Motor neuron (in vitro differentiated cells): ENCODE measurements around the gene CD276. TPM values are rescaled to one million over a fixed set of nuclear protein-coding genes. Genes with fewer than 3 reads are reported as not detected.

Source experiments
- ATAC-seq, 8 experiments: fragments of 200-7000 bp; cut with Tn5 transposase; replicated peaks in 6 of 8; 2 replicates each; pipeline ENCODE4 v1.8.0; 2021; ENCODE audit warnings: mild to moderate bottlenecking in 8 of 8, moderate library complexity in 8 of 8
- H3K27ac ChIP-seq, 2 donors: fragments of 250-450 bp; sonication (Bioruptor Pico); 2 replicates each; pipeline ENCODE4 v1.9.0; 2021; ENCODE audit warnings: antibody characterized with exemption in 2 of 2, mild to moderate bottlenecking in 2 of 2, moderate library complexity in 1 of 2
- H3K4me1 ChIP-seq, 2 donors: fragments of 250-450 bp; sonication (Bioruptor Pico); replicated peaks in 1 of 2; 2 replicates each; pipeline ENCODE4 v1.6.1; 2021; ENCODE audit warnings: antibody characterized with exemption in 2 of 2, mild to moderate bottlenecking in 2 of 2, moderate library complexity in 1 of 2
- H3K4me3 ChIP-seq, 5 donors: fragments of 250-450 bp; sonication (Bioruptor Pico); 2 replicates each; pipeline ENCODE4 v1.9.0; 2021; ENCODE audit warnings: antibody characterized with exemption in 5 of 5, mild to moderate bottlenecking in 5 of 5, moderate library complexity in 4 of 5
- WGBS, 10 experiments: fragments of 450-650 bp; shearing (Covaris generic); methylation state at CpG; one replicate each; pipeline ENCODE4 v1.0.0; 2022; 5-methylcytosine and 5-hydroxymethylcytosine counted together
- in situ Hi-C, 9 experiments: fragments of 400-800 bp; cut with MboI; loops; one replicate each; pipeline ENCODE4 v1.15.0; 2021; ENCODE audit warnings: low sequenced_read_pairs in 9 of 9, low pct_unique_long_range_greater_than_20kb in 2 of 9; ENCODE audit not compliant: unreplicated experiment in 9 of 9
- total RNA-seq, 8 experiments: library from RNA; unstranded; fragments of 300-600 nt; gene quantifications; 2 replicates each; pipeline versions ENCODE4 v1.2.3 to v1.2.4, GENCODE V29; 2022

The CD276 gene
- total RNA-seq, 8 experiments from 2014 or later: 28.0 to 105 (median 47.3) TPM

GRCh38 chr15:73760330-73761329 lies 76.4 kb downstream of the CD276 start:
- ATAC-seq: peak in 2 of 8 experiments; percentile 16 to 28
- no peak overlapping the region for H3K4me3 ChIP-seq
- H3K4me1 ChIP-seq: peaks cover 0 to 4% of the 10 kb centered on the region in 2 donors
- in situ Hi-C loops: no loop called here
- WGBS, 10 experiments: 0 to 89% (median 56%) methylated on average over 3 to 9 of the region's 11 CpGs
- no peak overlapping the region for H3K27ac ChIP-seq

GRCh38 chr15:73763931-73764330 lies 79.7 kb downstream of the CD276 start:
- in situ Hi-C loops: no loop called here
- no peak overlapping the region for H3K27ac ChIP-seq
- ATAC-seq: peak in 1 of 8 experiments; percentile 18
- 38 to 71% (median 68%) methylated on average over 3 of the region's 3 CpGs; no CpG with 5 or more reads in 6 of the 10 experiments for WGBS, 10 experiments
- H3K4me1 ChIP-seq: peaks cover 8 to 9% of the 10 kb centered on the region in 2 donors
- H3K4me3 ChIP-seq: no peak overlapping the region

Other genes with a start within 250 kb of the CD276 start
- not detected for gene REC114, start 241.2 kb upstream of the CD276 start, total RNA-seq
- 100 to 1,000 TPM in 2 of 8 experiments, 10 to 100 TPM in 6; 41.8 to 134 (median 70.4) TPM for gene NPTN, start 51.0 kb upstream of the CD276 start, total RNA-seq
- gene INSYN1, start 69.0 kb downstream of the CD276 start, total RNA-seq: 10 to 100 TPM in 5 of 8 experiments, 1 to 10 TPM in 1, under 1 TPM in 2; 0.49 to 46.6 (median 26.5) TPM
- gene TBC1D21, start 189.2 kb downstream of the CD276 start, total RNA-seq: not detected
- 10 to 100 TPM in 6 of 8 experiments, 1 to 10 TPM in 2; 4.9 to 35.4 (median 15.0) TPM for gene LOXL1, start 242.1 kb downstream of the CD276 start, total RNA-seq